K562 (cell line): ENCODE data around the gene RNU6-9. TPM values are rescaled to one million over a fixed set of nuclear protein-coding genes. Genes with fewer than 3 reads are reported as not detected.

Source experiments
- CXXC5 ChIP-seq: fragments of 250-450 bp; sonication (Bioruptor Pico); IDR thresholded peaks from 2 replicates; pipeline ENCODE4 v1.8.0; 2022; ENCODE audit warnings: inconsistent platforms, mild to moderate bottlenecking, moderate library complexity
- E2F5 ChIP-seq: sonication (generic); formaldehyde crosslinking; IDR thresholded peaks from 2 replicates; pipeline ENCODE4 v1.8.0; 2022; ENCODE audit warnings: mild to moderate bottlenecking, missing genetic modification reagents
- FIP1L1 ChIP-seq: fragments of 200-400 bp; formaldehyde crosslinking; IDR thresholded peaks from 2 replicates; pipeline ENCODE4 v1.6.1; 2018; ENCODE audit warnings: mild to moderate bottlenecking, low read depth, low read length; ENCODE audit not compliant: poor library complexity, severe bottlenecking
- FOXA3 ChIP-seq, 2 experiments: fragments of 450-650 bp in 1 of 2; sonication (generic) in 1 of 2; formaldehyde crosslinking; IDR thresholded peaks in 1 of 2; conservative IDR thresholded peaks in 1 of 2; 2 replicates each; pipeline versions ENCODE4 v1.4.0 to v1.8.0; 2020 to 2022; ENCODE audit warnings: mild to moderate bottlenecking in 2 of 2, missing genetic modification reagents in 1 of 2
- FOXP4 ChIP-seq: sonication (generic); formaldehyde crosslinking; IDR thresholded peaks from 2 replicates; pipeline ENCODE4 v1.8.0; 2022; ENCODE audit warnings: mild to moderate bottlenecking, missing genetic modification reagents, borderline replicate concordance
- LARP7 ChIP-seq: fragments of 450-650 bp; IDR thresholded peaks from 2 replicates; pipeline ENCODE4 v1.6.1; 2016
- MLLT1 ChIP-seq, 2 experiments: fragments of 450-650 bp; IDR thresholded peaks; 2 replicates each; pipeline ENCODE4 v1.6.1; 2016
- PREB ChIP-seq: sonication (generic); formaldehyde crosslinking; IDR thresholded peaks from 2 replicates; pipeline ENCODE4 v1.8.1; 2023; ENCODE audit warnings: mild to moderate bottlenecking, missing genetic modification reagents
- VEZF1 ChIP-seq: fragments of 200-800 bp; sonication (Bioruptor generic); IDR thresholded peaks from 2 replicates; pipeline ENCODE4 v1.6.1; 2017; ENCODE audit warnings: missing genetic modification characterization, missing compliant biosample characterization
- polyA plus RNA-seq, 8 experiments: library from polyadenylated mRNA; depleted of rRNA in 4 of 8; stranded (reverse) in 5 of 8; unstranded in 3 of 8; fragments of >200 nt; fragmentation: Nextera tagmentation in 2 of 8; fragmentation: Illumina TruSeq in 1 of 8; extraction: Ambion mirVana in 2 of 8; extraction: Trizol in 1 of 8; gene quantifications; 2 replicates each; pipeline versions ENCODE4 v1.2.1 to v1.2.3, GENCODE V29; 2011 to 2014; ENCODE audit warnings: inconsistent platforms in 1 of 8, missing spikeins in 1 of 8
- total RNA-seq, 7 experiments: library from RNA; depleted of rRNA in 6 of 7; stranded (reverse); fragments of >200 nt in 6 of 7; fragmentation: Illumina TruSeq in 2 of 7; extraction: Trizol in 2 of 7; gene quantifications; 2 replicates each; pipeline versions ENCODE4 v1.2.1 to v1.2.3, GENCODE V29; 2011 to 2021; ENCODE audit warnings: low replicate concordance in 1 of 7
- TF ChIP-seq, protein P1 (sequence below): fragments of 450-650 bp; formaldehyde crosslinking; IDR thresholded peaks from 2 replicates; pipeline ENCODE4 v1.4.0; 2020; ENCODE audit warnings: mild to moderate bottlenecking, moderate library complexity
- TF ChIP-seq, protein P2 (sequence below), 3 experiments: fragments of 200-800 bp in 1 of 3; sonication (Bioruptor generic) in 1 of 3; sonication (generic) in 1 of 3; formaldehyde crosslinking in 1 of 3; IDR thresholded peaks; 2 replicates each; pipeline versions ENCODE4 v1.6.1 to v1.8.0; 2016 to 2022; ENCODE audit warnings: mild to moderate bottlenecking in 2 of 3, missing compliant biosample characterization in 2 of 3, missing genetic modification characterization in 2 of 3, missing genetic modification reagents in 1 of 3
- TF ChIP-seq, protein P3 (sequence below): fragments of 450-650 bp; IDR thresholded peaks from 2 replicates; pipeline ENCODE4 v1.6.1; 2018; ENCODE audit warnings: mild to moderate bottlenecking, low read depth; ENCODE audit not compliant: partially characterized antibody

Gene RNU6-9
- total and polyA plus RNA-seq, 9 of the 15 experiments (the other 6 are each of a cell fraction or from before 2014, with no cell fraction given) = not detected

GRCh38 chr19:903266-903797 is 10.0 kb downstream of the RNU6-9 start (continued):
- TF ChIP-seq, protein P1, sequence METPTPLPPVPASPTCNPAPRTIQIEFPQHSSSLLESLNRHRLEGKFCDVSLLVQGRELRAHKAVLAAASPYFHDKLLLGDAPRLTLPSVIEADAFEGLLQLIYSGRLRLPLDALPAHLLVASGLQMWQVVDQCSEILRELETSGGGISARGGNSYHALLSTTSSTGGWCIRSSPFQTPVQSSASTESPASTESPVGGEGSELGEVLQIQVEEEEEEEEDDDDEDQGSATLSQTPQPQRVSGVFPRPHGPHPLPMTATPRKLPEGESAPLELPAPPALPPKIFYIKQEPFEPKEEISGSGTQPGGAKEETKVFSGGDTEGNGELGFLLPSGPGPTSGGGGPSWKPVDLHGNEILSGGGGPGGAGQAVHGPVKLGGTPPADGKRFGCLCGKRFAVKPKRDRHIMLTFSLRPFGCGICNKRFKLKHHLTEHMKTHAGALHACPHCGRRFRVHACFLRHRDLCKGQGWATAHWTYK (CRISPR knock-in tag) = no peak
- 0 out of 2 replicates have a peak, but pooled peaks have one; percentile 37 for TF ChIP-seq FOXP4 (CRISPR knock-in tag)
- peak; percentile 45 for TF ChIP-seq VEZF1 (CRISPR knock-in tag)
- no peak for TF ChIP-seq LARP7
- peak; percentile 38 for TF ChIP-seq FIP1L1
- no peak for TF ChIP-seq E2F5
- TF ChIP-seq, protein P2, sequence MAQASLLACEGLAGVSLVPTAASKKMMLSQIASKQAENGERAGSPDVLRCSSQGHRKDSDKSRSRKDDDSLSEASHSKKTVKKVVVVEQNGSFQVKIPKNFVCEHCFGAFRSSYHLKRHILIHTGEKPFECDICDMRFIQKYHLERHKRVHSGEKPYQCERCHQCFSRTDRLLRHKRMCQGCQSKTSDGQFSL (CRISPR knock-in tag; IDR thresholded peaks at IDR 0.05) = peak; percentile 57; the same call in 1 of the 2 replicates
- TF ChIP-seq, protein P2 (tag; IDR thresholded peaks at IDR 0.05) = no peak
- TF ChIP-seq, protein P3, sequence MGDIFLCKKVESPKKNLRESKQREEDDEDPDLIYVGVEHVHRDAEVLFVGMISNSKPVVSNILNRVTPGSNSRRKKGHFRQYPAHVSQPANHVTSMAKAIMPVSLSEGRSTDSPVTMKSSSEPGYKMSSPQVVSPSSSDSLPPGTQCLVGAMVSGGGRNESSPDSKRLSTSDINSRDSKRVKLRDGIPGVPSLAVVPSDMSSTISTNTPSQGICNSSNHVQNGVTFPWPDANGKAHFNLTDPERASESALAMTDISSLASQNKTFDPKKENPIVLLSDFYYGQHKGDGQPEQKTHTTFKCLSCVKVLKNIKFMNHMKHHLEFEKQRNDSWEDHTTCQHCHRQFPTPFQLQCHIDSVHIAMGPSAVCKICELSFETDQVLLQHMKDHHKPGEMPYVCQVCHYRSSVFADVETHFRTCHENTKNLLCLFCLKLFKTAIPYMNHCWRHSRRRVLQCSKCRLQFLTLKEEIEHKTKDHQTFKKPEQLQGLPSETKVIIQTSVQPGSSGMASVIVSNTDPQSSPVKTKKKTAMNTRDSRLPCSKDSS = no peak
- TF ChIP-seq FOXA3 (CRISPR knock-in tag; conservative IDR thresholded peaks at IDR 0.05 in 1 of 2, IDR thresholded peaks at IDR 0.05 in 1 of 2) = peak in 1 of 2 experiments; percentile 67; a peak in 1 of 4 replicates
- no peak for TF ChIP-seq PREB (CRISPR knock-in tag)
- no peak for TF ChIP-seq MLLT1 (IDR thresholded peaks at IDR 0.05)
- 0 out of 2 replicates have a peak, but pooled peaks have one; percentile 22 for TF ChIP-seq CXXC5 (CRISPR knock-in tag)
